Spleen (tissue), 11 donors: ENCODE results near the gene SSBP3. TPM values are rescaled to one million over a fixed set of nuclear protein-coding genes. Genes with fewer than 3 reads are reported as not detected.

Experiments used
- DNase-seq: peaks from one replicate; pipeline ENCODE4 v3.0.0-alpha.2; 2020
- H3K27ac ChIP-seq, 8 donors: fragments of 200-600 bp; sonication (generic) in 7 of 8; 1 replicate in 4 of 8; 2 replicates in 4 of 8; pipeline versions ENCODE4 v1.5.0 to v1.8.0; 2016 to 2021; ENCODE audit warnings: inconsistent platforms in 4 of 8, mild to moderate bottlenecking in 4 of 8, moderate library complexity in 1 of 8
- H3K27me3 ChIP-seq, 7 donors: fragments of 200-600 bp; sonication (generic) in 6 of 7; replicated peaks in 1 of 7; 1 replicate in 4 of 7; 2 replicates in 3 of 7; pipeline versions ENCODE4 v1.5.0 to v1.8.0; 2016 to 2021; ENCODE audit warnings: inconsistent platforms in 3 of 7, mild to moderate bottlenecking in 1 of 7
- H3K36me3 ChIP-seq, 6 donors: fragments of 200-600 bp; sonication (generic) in 5 of 6; 1 replicate in 4 of 6; 2 replicates in 2 of 6; pipeline versions ENCODE4 v1.5.0 to v1.8.0; 2016 to 2021; ENCODE audit warnings: inconsistent platforms in 2 of 6
- H3K4me1 ChIP-seq, 6 donors: fragments of 200-600 bp; sonication (generic) in 5 of 6; 1 replicate in 3 of 6; 2 replicates in 3 of 6; pipeline versions ENCODE4 v1.5.0 to v1.8.0; 2016 to 2021; ENCODE audit warnings: inconsistent platforms in 3 of 6
- H3K4me3 ChIP-seq, 8 donors: fragments of 200-600 bp; sonication (generic) in 7 of 8; 1 replicate in 4 of 8; 2 replicates in 4 of 8; pipeline versions ENCODE4 v1.5.0 to v1.8.0; 2016 to 2021; ENCODE audit warnings: inconsistent platforms in 4 of 8, mild to moderate bottlenecking in 4 of 8, moderate library complexity in 2 of 8
- H3K9me3 ChIP-seq, 8 donors: fragments of 200-600 bp; sonication (generic) in 7 of 8; 1 replicate in 4 of 8; 2 replicates in 4 of 8; pipeline versions ENCODE4 v1.5.0 to v1.8.0; 2016 to 2021; ENCODE audit warnings: inconsistent platforms in 4 of 8
- POLR2A ChIP-seq, 3 donors: fragments of 450-650 bp; IDR thresholded peaks; one replicate each; pipeline ENCODE4 v1.5.1; 2017; ENCODE audit warnings: antibody characterized with exemption in 3 of 3, mild to moderate bottlenecking in 1 of 3
- POLR2AphosphoS5 ChIP-seq, 3 donors: sonication (generic); formaldehyde crosslinking; IDR thresholded peaks; one replicate each; pipeline ENCODE4 v1.5.1; 2017; ENCODE audit warnings: antibody characterized with exemption in 3 of 3
- WGBS, 5 donors: extraction: QIAGEN DNeasy Blood & Tissue Kit in 3 of 5; methylation state at CpG; one replicate each; pipeline versions ENCODE4 v1.1.5 to v1.1.7; 2013 to 2018; 5-methylcytosine and 5-hydroxymethylcytosine counted together
- intact Hi-C: fragments of 100-400 bp; cut with DNase I; formaldehyde crosslinking; loops from one replicate; pipeline ENCODE4 v1.15.0; 2023; ENCODE audit warnings: low total_unique reads
- polyA plus RNA-seq, 3 donors: library from polyadenylated mRNA; stranded (reverse); fragments of 200-250 nt; gene quantifications; one replicate each; pipeline ENCODE4 v1.2.1, GENCODE V29; 2013
- total RNA-seq, 7 donors: library from RNA; depleted of rRNA in 3 of 7; stranded (reverse); fragments of >200 nt in 3 of 7; fragmentation: NEBNext Ultra II Directional in 4 of 7; extraction: Animal tissue kit (Norgen Biotek cat#: 25700) in 4 of 7; gene quantifications; one replicate each; pipeline versions ENCODE4 v1.1.0 to v1.2.1, GENCODE V29; 2016 to 2021
- TF ChIP-seq, protein P1 (sequence below), 11 experiments: fragments of 200-600 bp in 7 of 11; fragments of 450-650 bp in 4 of 11; sonication (generic) in 4 of 11; IDR thresholded peaks in 8 of 11; conservative IDR thresholded peaks in 3 of 11; 1 replicate in 7 of 11; 2 replicates in 4 of 11; pipeline versions ENCODE4 v1.4.0 to v1.8.0; 2016 to 2021; ENCODE audit warnings: antibody characterized with exemption in 11 of 11, inconsistent platforms in 4 of 11, mild to moderate bottlenecking in 1 of 11
- donor health status: healthy with polysubstance abuse.
- donor health status: DM: no; HTN: no; CAD: no; lungs with moderate emphysema.
- donor health status: DM: no; HTN: no; CAD: no.
- donor health status: Bipolar disorder and iron deficiency.
- donor health status: healthy.
- donor health status: DM: no; HTN: no; CAD: no.
- donor health status: DM: yes; HTN: yes; CAD: no.

SSBP3 gene
- total and polyA plus RNA-seq, 10 donors: 14.4 to 73.5 (median 26.3) TPM

DNA sequence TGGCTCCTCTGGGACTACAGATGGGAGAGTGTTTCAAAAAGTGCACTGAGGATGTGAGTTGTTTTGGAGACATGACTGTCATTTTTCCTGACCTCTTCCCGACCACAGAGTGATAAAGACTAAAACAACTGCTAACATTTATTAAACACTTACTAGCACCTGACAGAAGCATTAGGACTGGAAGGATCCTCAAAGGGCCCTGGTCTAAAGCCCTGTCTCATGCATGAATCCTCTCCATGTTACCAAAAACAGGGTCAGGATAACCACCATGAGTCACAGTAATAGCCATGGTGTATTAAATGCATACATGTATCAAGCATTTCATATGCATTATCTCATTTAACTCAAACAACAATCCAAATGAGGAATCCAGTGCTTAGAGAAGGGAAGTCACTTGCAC is 217.9 kb downstream of the SSBP3 start:
- DNase-seq: no peak
- Histone ChIP-seq H3K27me3 (no peaks in the 10 kb centered on the region), H3K4me1 (no peaks in the 10 kb centered on the region), H3K36me3 (peaks cover 0 to 96% (median 44%) of the 10 kb centered on the region in 6 donors), H3K4me3 (no peak overlapping the region), H3K9me3 (no peaks in the 10 kb centered on the region), H3K27ac (no peak overlapping the region)
- intact Hi-C loops: no loop called here
- TF ChIP-seq, protein P1, sequence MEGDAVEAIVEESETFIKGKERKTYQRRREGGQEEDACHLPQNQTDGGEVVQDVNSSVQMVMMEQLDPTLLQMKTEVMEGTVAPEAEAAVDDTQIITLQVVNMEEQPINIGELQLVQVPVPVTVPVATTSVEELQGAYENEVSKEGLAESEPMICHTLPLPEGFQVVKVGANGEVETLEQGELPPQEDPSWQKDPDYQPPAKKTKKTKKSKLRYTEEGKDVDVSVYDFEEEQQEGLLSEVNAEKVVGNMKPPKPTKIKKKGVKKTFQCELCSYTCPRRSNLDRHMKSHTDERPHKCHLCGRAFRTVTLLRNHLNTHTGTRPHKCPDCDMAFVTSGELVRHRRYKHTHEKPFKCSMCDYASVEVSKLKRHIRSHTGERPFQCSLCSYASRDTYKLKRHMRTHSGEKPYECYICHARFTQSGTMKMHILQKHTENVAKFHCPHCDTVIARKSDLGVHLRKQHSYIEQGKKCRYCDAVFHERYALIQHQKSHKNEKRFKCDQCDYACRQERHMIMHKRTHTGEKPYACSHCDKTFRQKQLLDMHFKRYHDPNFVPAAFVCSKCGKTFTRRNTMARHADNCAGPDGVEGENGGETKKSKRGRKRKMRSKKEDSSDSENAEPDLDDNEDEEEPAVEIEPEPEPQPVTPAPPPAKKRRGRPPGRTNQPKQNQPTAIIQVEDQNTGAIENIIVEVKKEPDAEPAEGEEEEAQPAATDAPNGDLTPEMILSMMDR (IDR thresholded peaks at IDR 0.05 in 8 of 11, conservative IDR thresholded peaks at IDR 0.05 in 3 of 11): no peak
- WGBS, 5 donors: 86 to 100% (median 88%) methylated on average over 1 of the region's 1 CpG

GRCh38 chr1:54186056-54186455 is 220.1 kb downstream of the SSBP3 start:
- no peak for DNase-seq
- H3K27ac ChIP-seq: no peak overlapping the region
- H3K4me1 ChIP-seq: no peaks in the 10 kb centered on the region
- no peaks in the 10 kb centered on the region for H3K9me3 ChIP-seq
- peaks cover 0 to 84% (median 33%) of the 10 kb centered on the region in 6 donors for H3K36me3 ChIP-seq
- H3K4me3 ChIP-seq: no peak overlapping the region
- intact Hi-C loops: no loop called here
- 91 to 97% (median 95%) methylated on average over 3 of the region's 3 CpGs for WGBS, 5 donors
- no peak for TF ChIP-seq POLR2AphosphoS5 (IDR thresholded peaks at IDR 0.05)
- TF ChIP-seq POLR2A (IDR thresholded peaks at IDR 0.05): no peak
- TF ChIP-seq, protein P1 (IDR thresholded peaks at IDR 0.05 in 8 of 11, conservative IDR thresholded peaks at IDR 0.05 in 3 of 11): no peak
- H3K27me3 ChIP-seq: no peaks in the 10 kb centered on the region

- Histone ChIP-seq H3K9me3 (no peaks in the 10 kb centered on the region), H3K4me1 (no peaks in the 10 kb centered on the region), H3K36me3 (peaks cover 0 to 83% (median 12%) of the 10 kb centered on the region in 6 donors), H3K4me3 (no peak overlapping the region), H3K27me3 (no peaks in the 10 kb centered on the region), H3K27ac (no peak overlapping the region)
- WGBS, 5 donors: 92 to 97% (median 95%) methylated on average over 5 of the region's 5 CpGs
- intact Hi-C loops: no loop called here
- DNase-seq: peak; percentile 31
- TF ChIP-seq POLR2A (IDR thresholded peaks at IDR 0.05) (no peak), POLR2AphosphoS5 (IDR thresholded peaks at IDR 0.05) (no peak)
- TF ChIP-seq, protein P1 (IDR thresholded peaks at IDR 0.05 in 8 of 11, conservative IDR thresholded peaks at IDR 0.05 in 3 of 11): no peak
These were observed 225.4 kb downstream of the SSBP3 start for GRCh38 chr1:54180701-54181360.

GRCh38 chr1:54178296-54179070 is 227.7 kb downstream of the SSBP3 start:
- Histone ChIP-seq H3K4me1 (peaks cover 0 to 9% (median 6%) of the 10 kb centered on the region in 6 donors), H3K9me3 (no peaks in the 10 kb centered on the region), H3K27me3 (no peaks in the 10 kb centered on the region), H3K36me3 (peaks cover 0 to 84% (median 13%) of the 10 kb centered on the region in 6 donors), H3K27ac (no peak overlapping the region), H3K4me3 (no peak overlapping the region)
- intact Hi-C loops: no loop called here
- DNase-seq: peak; percentile 62
- no peak for TF ChIP-seq POLR2A (IDR thresholded peaks at IDR 0.05)
- TF ChIP-seq, protein P1 (IDR thresholded peaks at IDR 0.05 in 8 of 11, conservative IDR thresholded peaks at IDR 0.05 in 3 of 11): no peak
- TF ChIP-seq POLR2AphosphoS5 (IDR thresholded peaks at IDR 0.05): no peak
- 70 to 91% (median 86%) methylated on average over 7 to 9 of the region's 9 CpGs for WGBS, 5 donors
